HG02798 (cell line): ENCODE results near the gene CHDH.

Experiments used
- ATAC-seq: cut with Tn5 transposase; IDR thresholded peaks from one replicate; pipeline ENCODE4 v1.9.1; 2021; ENCODE audit warnings: mild to moderate bottlenecking; ENCODE audit not compliant: unreplicated experiment, poor library complexity

CHDH gene

GRCh38 chr3:53846134-53846850, at the start of gene CHDH, which contains the start of gene IL17RB:
TSS of gene CHDH (minus strand) at chr3:53846419. CDS start at chr3:53824008, 22,411 bp downstream.
TSS of gene IL17RB (plus strand) at chr3:53846568. CDS start at chr3:53846589, 21 bp downstream.
- peak; percentile 50 for ATAC-seq

GRCh38 chr3:53892286-53892637, 46.0 kb upstream of the CHDH start:
- no peak for ATAC-seq

GRCh38 chr3:53891497-53892285, 45.5 kb upstream of the CHDH start, which contains the start of gene SELENOK:
TSS of gene SELENOK (minus strand) at chr3:53891859.
- ATAC-seq, result peak; percentile 96

GRCh38 chr3:53890726-53891475, 44.7 kb upstream of the CHDH start:
- no peak for ATAC-seq

- no peak for ATAC-seq
Observed at GRCh38 chr3:53888232-53888631, 42.0 kb upstream of the CHDH start.

- no peak for ATAC-seq
Observed at GRCh38 chr3:53887446-53887845, 41.2 kb upstream of the CHDH start.

- no peak for ATAC-seq
Observed at GRCh38 chr3:53885239-53885638, 39.0 kb upstream of the CHDH start.

- ATAC-seq, result no peak
Observed at GRCh38 chr3:53884623-53885022, 38.4 kb upstream of the CHDH start.

- ATAC-seq, result no peak
Observed at GRCh38 chr3:53883008-53883407, 36.8 kb upstream of the CHDH start.

- peak; percentile 88 for ATAC-seq
Observed at GRCh38 chr3:53881691-53882593, 35.7 kb upstream of the CHDH start, which contains the start of gene ACTR8. TSS of gene ACTR8 (minus strand) at chr3:53882152. CDS start at chr3:53882101, 51 bp downstream.

- no peak for ATAC-seq
Observed at GRCh38 chr3:53880396-53881345, 34.5 kb upstream of the CHDH start.

GRCh38 chr3:53865732-53866499, 19.7 kb upstream of the CHDH start:
- no peak for ATAC-seq

- ATAC-seq, result peak; percentile 47
Observed at GRCh38 chr3:53863145-53863544, 16.9 kb upstream of the CHDH start.

- no peak for ATAC-seq
Observed at GRCh38 chr3:53862241-53862640, 16.0 kb upstream of the CHDH start.

GRCh38 chr3:53860196-53860595, 14.0 kb upstream of the CHDH start:
- ATAC-seq, result no peak

GRCh38 chr3:53859178-53859577, 13.0 kb upstream of the CHDH start:
- no peak for ATAC-seq

GRCh38 chr3:53858096-53858741, 12.0 kb upstream of the CHDH start:
- no peak for ATAC-seq
